HFFc6 (cell line): ENCODE data around the gene KCNMB2. TPM values are rescaled to one million over a fixed set of nuclear protein-coding genes. Genes with fewer than 3 reads are reported as not detected.

Experiments
- DNase-seq: peaks from one replicate; pipeline ENCODE4 v3.0.0-alpha.2; 2018
- H3K27ac Mint-ChIP-seq: 2 replicates; pipeline ENCODE4 v1.8.0; 2020; ENCODE audit warnings: mild to moderate bottlenecking, mixed read lengths
- H3K27me3 Mint-ChIP-seq: 2 replicates; pipeline ENCODE4 v1.8.0; 2021; ENCODE audit warnings: mild to moderate bottlenecking, moderate library complexity, mixed read lengths; ENCODE audit not compliant: insufficient read depth
- H3K36me3 Mint-ChIP-seq: 2 replicates; pipeline ENCODE4 v1.8.0; 2021; ENCODE audit warnings: low read depth, mixed read lengths
- H3K4me1 Mint-ChIP-seq: 2 replicates; pipeline ENCODE4 v1.8.0; 2020; ENCODE audit warnings: low read depth, mixed read lengths
- H3K4me3 Mint-ChIP-seq: 2 replicates; pipeline ENCODE4 v1.8.0; 2020; ENCODE audit warnings: mild to moderate bottlenecking, moderate library complexity, mixed read lengths
- H3K9me3 Mint-ChIP-seq: 2 replicates; pipeline ENCODE4 v1.8.0; 2020; ENCODE audit warnings: mild to moderate bottlenecking, mixed read lengths
- CTCF ChIP-seq: fragments of 200-600 bp; sonication (generic); IDR thresholded peaks from 2 replicates; pipeline ENCODE4 v1.5.0; 2021; ENCODE audit warnings: antibody characterized with exemption, mild to moderate bottlenecking
- total RNA-seq, 6 experiments: library from RNA; stranded (reverse); fragmentation: NEBNext Ultra II Directional; extraction: Animal tissue kit (Norgen Biotek cat#: 25700); gene quantifications; 2 replicates in 1 of 6; 3 replicates in 5 of 6; pipeline ENCODE4 v1.2.3, GENCODE V29; 2021

Gene KCNMB2
- total RNA-seq, 6 experiments from 2014 or later = not detected

GRCh38 chr3:178568911-178569310 is 32.7 kb downstream of the KCNMB2 start:
- Mint-ChIP-seq H3K4me3 (no peak overlapping the region), H3K27ac (no peak overlapping the region), H3K27me3 (no peaks in the 10 kb centered on the region), H3K4me1 (no peaks in the 10 kb centered on the region), H3K9me3 (peaks cover 8% of the 10 kb centered on the region), H3K36me3 (no peaks in the 10 kb centered on the region)
- no peak for DNase-seq
- TF ChIP-seq CTCF = no peak

- Mint-ChIP-seq H3K9me3 (peaks cover 14% of the 10 kb centered on the region), H3K27ac (no peak overlapping the region), H3K27me3 (no peaks in the 10 kb centered on the region), H3K4me1 (no peaks in the 10 kb centered on the region), H3K4me3 (no peak overlapping the region), H3K36me3 (no peaks in the 10 kb centered on the region)
- TF ChIP-seq CTCF = no peak
- DNase-seq = no peak
These were observed 33.6 kb downstream of the KCNMB2 start for GRCh38 chr3:178569826-178570225.

GRCh38 chr3:178583963-178584575 is 47.8 kb downstream of the KCNMB2 start:
- no peak for TF ChIP-seq CTCF
- no peak overlapping the region for H3K4me3 Mint-ChIP-seq
- H3K27ac Mint-ChIP-seq = no peak overlapping the region
- no peaks in the 10 kb centered on the region; the same call in 1 of the 2 replicates for H3K27me3 Mint-ChIP-seq
- no peak for DNase-seq
- H3K4me1 Mint-ChIP-seq = no peaks in the 10 kb centered on the region
- peaks cover 30% of the 10 kb centered on the region for H3K9me3 Mint-ChIP-seq
- H3K36me3 Mint-ChIP-seq = no peaks in the 10 kb centered on the region

DNA sequence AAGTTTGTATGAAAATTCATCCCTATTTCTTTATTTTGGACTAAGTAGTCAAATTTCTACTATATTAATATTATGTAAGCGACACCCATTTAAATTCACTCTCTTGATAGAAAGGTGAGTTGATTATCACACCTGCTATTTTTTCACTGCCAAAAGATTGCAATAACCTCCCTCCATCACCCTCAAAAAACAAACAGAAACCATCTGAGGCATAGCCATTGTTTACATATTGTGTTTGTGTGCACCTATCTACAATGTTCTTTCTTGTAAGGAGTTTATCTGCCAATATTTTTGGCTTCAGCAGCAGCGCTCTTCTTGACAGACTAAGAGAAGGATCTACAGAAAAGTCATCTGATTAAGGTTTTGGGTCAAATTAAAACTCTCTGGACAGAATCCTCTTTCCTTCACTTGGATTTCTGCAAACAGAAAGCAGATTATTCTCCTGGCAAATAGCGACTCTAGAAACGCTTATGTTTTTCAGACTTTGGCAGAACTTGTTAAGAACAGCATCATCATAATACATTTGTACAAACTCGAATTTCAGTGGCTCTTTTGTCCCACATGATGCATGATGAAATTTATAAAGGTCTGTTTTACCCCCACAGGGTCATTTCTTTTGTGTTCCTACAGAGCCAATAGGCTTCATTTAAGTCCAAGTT is 48.6 kb downstream of the KCNMB2 start:
- Mint-ChIP-seq H3K27me3 (no peaks in the 10 kb centered on the region; the same call in 1 of the 2 replicates), H3K27ac (no peak overlapping the region), H3K4me3 (no peak overlapping the region), H3K4me1 (no peaks in the 10 kb centered on the region), H3K9me3 (peaks cover 24% of the 10 kb centered on the region), H3K36me3 (no peaks in the 10 kb centered on the region)
- no peak for TF ChIP-seq CTCF
- DNase-seq = no peak

DNA sequence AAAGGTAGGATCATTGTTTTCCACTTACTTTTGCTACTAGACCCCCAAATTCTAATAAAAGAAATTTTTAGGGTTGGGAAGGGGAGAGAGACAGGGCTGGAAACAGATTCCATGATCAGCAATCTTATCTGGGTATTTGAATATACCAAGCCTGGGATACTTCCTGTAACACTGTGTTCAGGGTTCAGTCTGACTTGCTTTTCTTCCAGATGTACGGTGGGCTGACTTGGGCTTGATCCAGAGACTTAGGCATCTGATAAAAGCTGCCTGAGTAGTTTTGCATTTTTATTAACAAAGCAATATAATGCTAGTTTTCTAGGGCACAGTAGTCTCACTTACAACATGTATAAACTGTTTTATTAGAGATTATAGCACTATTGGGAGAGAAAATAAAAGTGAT is 49.2 kb downstream of the KCNMB2 start:
- no peaks in the 10 kb centered on the region for H3K4me1 Mint-ChIP-seq

More for the DNA sequence above, 49.2 kb downstream of the KCNMB2 start:
- no peak overlapping the region for H3K4me3 Mint-ChIP-seq
- no peaks in the 10 kb centered on the region; the same call in 1 of the 2 replicates for H3K27me3 Mint-ChIP-seq
- peaks cover 29% of the 10 kb centered on the region for H3K9me3 Mint-ChIP-seq
- H3K27ac Mint-ChIP-seq = no peak overlapping the region
- no peak for TF ChIP-seq CTCF
- DNase-seq = no peak
- H3K36me3 Mint-ChIP-seq = no peaks in the 10 kb centered on the region
